GM23338 (cell line): ENCODE data around the gene JAG2. TPM values are rescaled to one million over a fixed set of nuclear protein-coding genes. Genes with fewer than 3 reads are reported as not detected.
A peak's percentile ranks its signal among the peaks of the same experiment; 100 is the strongest.

Experiments used
- ATAC-seq: fragments of 200-7000 bp; cut with Tn5 transposase; 3 replicates; pipeline ENCODE4 v1.9.1; 2020
- DNase-seq: peaks from one replicate; pipeline ENCODE4 v3.0.0-alpha.2; 2015; ENCODE audit warnings: low spot score
- H2AFZ ChIP-seq: fragments of 200-600 bp; sonication (generic); 2 replicates; pipeline ENCODE4 v1.8.0; 2016; ENCODE audit warnings: antibody characterized with exemption, mild to moderate bottlenecking, moderate library complexity
- H3F3A ChIP-seq: fragments of 200-600 bp; sonication (generic); replicated peaks from 2 replicates; pipeline ENCODE4 v1.8.0; 2017; ENCODE audit warnings: antibody characterized with exemption, mixed run types, low read depth
- H3K27ac ChIP-seq: fragments of 200-600 bp; sonication (generic); 2 replicates; pipeline ENCODE4 v1.6.1; 2016; ENCODE audit warnings: low read depth
- H3K27me3 ChIP-seq: fragments of 200-600 bp; sonication (generic); 2 replicates; pipeline ENCODE4 v1.8.0; 2016; ENCODE audit warnings: mild to moderate bottlenecking, mixed run types, moderate library complexity; ENCODE audit not compliant: insufficient read depth
- H3K36me3 ChIP-seq: fragments of 200-600 bp; sonication (generic); 2 replicates; pipeline ENCODE4 v1.8.0; 2016; ENCODE audit warnings: mild to moderate bottlenecking; ENCODE audit not compliant: insufficient read depth
- H3K4me1 ChIP-seq: fragments of 200-600 bp; sonication (generic); 2 replicates; pipeline ENCODE4 v1.8.0; 2016; ENCODE audit warnings: mild to moderate bottlenecking, moderate library complexity; ENCODE audit not compliant: insufficient read depth
- H3K4me2 ChIP-seq: fragments of 200-600 bp; sonication (generic); 2 replicates; pipeline ENCODE4 v1.7.1; 2017; ENCODE audit warnings: mixed run types
- H3K4me3 ChIP-seq: fragments of 200-600 bp; sonication (generic); 2 replicates; pipeline ENCODE4 v1.6.1; 2016; ENCODE audit warnings: mixed run types
- H3K79me2 ChIP-seq: fragments of 200-600 bp; sonication (generic); replicated peaks from 2 replicates; pipeline ENCODE4 v1.8.0; 2017; ENCODE audit warnings: mild to moderate bottlenecking; ENCODE audit not compliant: insufficient read depth
- H3K9me2 ChIP-seq: fragments of 200-600 bp; sonication (generic); 2 replicates; pipeline ENCODE4 v1.8.0; 2017; ENCODE audit not compliant: insufficient read depth
- H4K20me1 ChIP-seq: fragments of 200-600 bp; sonication (generic); replicated peaks from 2 replicates; pipeline ENCODE4 v1.8.0; 2017; ENCODE audit warnings: mild to moderate bottlenecking; ENCODE audit not compliant: insufficient read depth
- H3K27ac Mint-ChIP-seq: 2 replicates; pipeline ENCODE4 v1.8.0; 2020; ENCODE audit warnings: inconsistent platforms, mild to moderate bottlenecking, moderate library complexity, mixed read lengths
- H3K27me3 Mint-ChIP-seq: 3 replicates; pipeline ENCODE4 v1.8.0; 2022; ENCODE audit warnings: low read depth, mild to moderate bottlenecking, moderate library complexity, mixed read lengths, inconsistent platforms; ENCODE audit not compliant: insufficient read depth, poor library complexity
- H3K36me3 Mint-ChIP-seq: 3 replicates; pipeline ENCODE4 v1.8.0; 2021; ENCODE audit warnings: low read depth, mild to moderate bottlenecking, inconsistent platforms, moderate library complexity, mixed read lengths
- H3K4me1 Mint-ChIP-seq: 3 replicates; pipeline ENCODE4 v1.8.0; 2020; ENCODE audit warnings: mild to moderate bottlenecking, inconsistent platforms, mixed read lengths
- H3K4me3 Mint-ChIP-seq: 3 replicates; pipeline ENCODE4 v1.8.0; 2021; ENCODE audit warnings: moderate library complexity, mild to moderate bottlenecking, inconsistent platforms, mixed read lengths
- H3K9me3 Mint-ChIP-seq: 3 replicates; pipeline ENCODE4 v1.8.0; 2020; ENCODE audit warnings: moderate library complexity, mild to moderate bottlenecking, inconsistent platforms, mixed read lengths
- CREB1 ChIP-seq: fragments of 250-450 bp; sonication (Bioruptor Pico); IDR thresholded peaks from 2 replicates; pipeline ENCODE4 v1.5.0; 2020; ENCODE audit warnings: low read depth, mild to moderate bottlenecking, moderate library complexity
- CTCF ChIP-seq, 2 experiments: fragments of 200-600 bp in 1 of 2; sonication (generic) in 1 of 2; conservative IDR thresholded peaks; 2 replicates each; pipeline versions ENCODE4 v1.5.1 to v1.6.1; 2016 to 2017; ENCODE audit warnings: antibody characterized with exemption in 2 of 2, low read depth in 2 of 2, mild to moderate bottlenecking in 2 of 2, moderate library complexity in 1 of 2
- ETS1 ChIP-seq: IDR thresholded peaks from 2 replicates; pipeline ENCODE4 v1.6.1; 2016; ENCODE audit warnings: antibody characterized with exemption
- EZH2 ChIP-seq: fragments of 200-600 bp; sonication (generic); IDR thresholded peaks from one replicate; pipeline ENCODE4 v1.8.0; 2017; ENCODE audit warnings: antibody characterized with exemption, mild to moderate bottlenecking, low read depth; ENCODE audit not compliant: unreplicated experiment
- JUNB ChIP-seq: IDR thresholded peaks from one replicate; pipeline ENCODE4 v1.6.1; 2016; ENCODE audit warnings: antibody characterized with exemption; ENCODE audit not compliant: unreplicated experiment
- POLR2AphosphoS5 ChIP-seq: IDR thresholded peaks from 2 replicates; pipeline ENCODE4 v1.6.1; 2016; ENCODE audit warnings: antibody characterized with exemption, low read depth
- STAT1 ChIP-seq: IDR thresholded peaks from one replicate; pipeline ENCODE4 v1.6.1; 2016; ENCODE audit warnings: antibody characterized with exemption; ENCODE audit not compliant: unreplicated experiment
- ZNF114 ChIP-seq: fragments of 250-450 bp; sonication (Bioruptor Pico); IDR thresholded peaks from 2 replicates; pipeline ENCODE4 v1.5.0; 2020; ENCODE audit warnings: mild to moderate bottlenecking, moderate library complexity
- polyA plus RNA-seq: library from polyadenylated mRNA; unstranded; fragments of >200 nt; fragmentation: Nextera tagmentation; extraction: Ambion mirVana; gene quantifications from 2 replicates; pipeline ENCODE4 v1.2.1, GENCODE V29; 2016
- total RNA-seq: library from RNA; depleted of rRNA; stranded (reverse); fragments of >200 nt; shearing (Covaris generic); gene quantifications from 2 replicates; pipeline ENCODE4 v1.2.3, GENCODE V29; 2014

Gene JAG2
- total and polyA plus RNA-seq, 2 experiments from 2014 or later = 1.9 to 10.3 TPM

- Mint-ChIP-seq H3K36me3 (no peaks in the 10 kb centered on the region), H3K27ac (no peak overlapping the region), H3K4me1 (no peaks in the 10 kb centered on the region), H3K27me3 (peaks cover 20% of the 10 kb centered on the region), H3K4me3 (peak overlapping the region; percentile 57), H3K9me3 (no peaks in the 10 kb centered on the region; the same call in 2 of the 3 replicates)
- TF ChIP-seq CREB1 = no peak
- no peak for TF ChIP-seq POLR2AphosphoS5
- no peak for TF ChIP-seq JUNB
- TF ChIP-seq CTCF (conservative IDR thresholded peaks at IDR 0.05; ENCODE audit: low read depth in 2 of 2) = no peak
- no peak for TF ChIP-seq EZH2
- TF ChIP-seq ETS1 = no peak
- no peak for TF ChIP-seq STAT1
- ATAC-seq (no peak), DNase-seq (no peak)
- H3F3A ChIP-seq = no peaks in the 10 kb centered on the region
- H2AFZ ChIP-seq = no peak overlapping the region
- no peaks in the 10 kb centered on the region for H3K79me2 ChIP-seq
- H4K20me1 ChIP-seq = no peaks in the 10 kb centered on the region; the same call in 1 of the 2 replicates
- no peak overlapping the region for H3K4me2 ChIP-seq
- no peak overlapping the region for H3K4me3 ChIP-seq
- H3K9me2 ChIP-seq = no peaks in the 10 kb centered on the region
- no peaks in the 10 kb centered on the region for H3K4me1 ChIP-seq
- no peak overlapping the region for H3K27ac ChIP-seq
- no peaks in the 10 kb centered on the region for H3K36me3 ChIP-seq
- H3K27me3 ChIP-seq = peaks cover 20% of the 10 kb centered on the region
Observed at GRCh38 chr14:105169776-105170655, 1.4 kb upstream of the JAG2 start.

- Histone ChIP-seq H3K9me2 (no peaks in the 10 kb centered on the region), H3K4me2 (peak overlapping the region; percentile 74), H3K36me3 (no peaks in the 10 kb centered on the region), H4K20me1 (no peaks in the 10 kb centered on the region), H3K4me3 (peak overlapping the region; percentile 52; the same call in 1 of the 2 replicates), H3K4me1 (no peaks in the 10 kb centered on the region), H3K79me2 (no peaks in the 10 kb centered on the region), H3F3A (no peaks in the 10 kb centered on the region), H3K27me3 (peaks cover 20% of the 10 kb centered on the region), H2AFZ (no peak overlapping the region), H3K27ac (no peak overlapping the region)
- ATAC-seq (peak; percentile 74), DNase-seq (peak; percentile 82)
- Mint-ChIP-seq H3K27ac (no peak overlapping the region), H3K4me3 (peak overlapping the region; percentile 55), H3K27me3 (peaks cover 19% of the 10 kb centered on the region), H3K4me1 (no peaks in the 10 kb centered on the region), H3K36me3 (no peaks in the 10 kb centered on the region), H3K9me3 (no peaks in the 10 kb centered on the region; the same call in 2 of the 3 replicates)
- TF ChIP-seq ZNF114 (CRISPR knock-in tag) (no peak), CTCF (conservative IDR thresholded peaks at IDR 0.05; ENCODE audit: low read depth in 2 of 2) (peak; percentile 75 to 90)
Observed at GRCh38 chr14:105168979-105169507, 467 bp upstream of the JAG2 start.
